HUDEP-2 (cell line): Measurements from ENCODE around the gene SLC1A4.
A peak's percentile ranks its signal among the peaks of the same experiment; 100 is the strongest.
"Not testable (repeated sequence)": the region's sequence is repeated elsewhere in the genome, so short reads cannot be mapped to it uniquely, and the experiment has no call there.

Experiments
- DNase-seq, 76 experiments: peaks; one replicate each; lab custom pipeline; 2025; ENCODE audit not compliant: unreplicated experiment in 76 of 76; lab: John Stamatoyannopoulos, UW

Gene SLC1A4

DNA sequence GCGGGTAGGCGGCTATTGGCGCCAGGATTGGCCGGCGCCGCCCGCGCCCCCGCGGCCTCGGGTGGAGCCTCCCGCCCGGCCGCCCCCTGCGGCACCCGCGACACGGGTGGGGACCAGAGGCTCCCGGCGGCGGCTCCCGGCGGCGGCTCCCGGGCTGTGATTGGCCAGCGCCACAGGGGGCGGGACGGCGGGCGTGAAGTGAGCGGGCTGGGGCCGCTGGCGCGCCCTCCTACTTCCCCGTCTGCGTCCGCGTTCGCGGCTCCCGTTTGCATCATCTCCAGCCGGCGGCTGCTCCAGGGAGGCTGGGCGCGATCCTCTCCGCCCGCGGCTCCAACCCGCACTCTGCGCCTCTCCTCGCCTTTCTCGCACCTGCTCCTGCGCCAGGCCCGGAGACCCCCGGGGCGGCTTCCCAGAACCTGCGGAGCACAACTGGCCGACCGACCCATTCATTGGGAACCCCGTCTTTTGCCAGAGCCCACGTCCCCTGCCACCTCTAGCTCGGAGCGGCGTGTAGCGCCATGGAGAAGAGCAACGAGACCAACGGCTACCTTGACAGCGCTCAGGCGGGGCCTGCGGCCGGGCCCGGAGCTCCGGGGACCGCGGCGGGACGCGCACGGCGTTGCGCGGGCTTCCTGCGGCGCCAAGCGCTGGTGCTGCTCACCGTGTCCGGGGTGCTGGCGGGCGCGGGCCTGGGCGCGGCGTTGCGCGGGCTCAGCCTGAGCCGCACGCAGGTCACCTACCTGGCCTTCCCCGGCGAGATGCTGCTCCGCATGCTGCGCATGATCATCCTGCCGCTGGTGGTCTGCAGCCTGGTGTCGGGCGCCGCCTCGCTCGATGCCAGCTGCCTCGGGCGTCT lies at the start of gene SLC1A4:
SLC1A4 (plus strand) TSS at position 274 of the 856 bp plus-strand sequence; CDS start at position 519, 245 bp downstream.
- peak in 71 of 76 experiments; percentile 17 to 87 (median 62) for DNase-seq

DNA sequence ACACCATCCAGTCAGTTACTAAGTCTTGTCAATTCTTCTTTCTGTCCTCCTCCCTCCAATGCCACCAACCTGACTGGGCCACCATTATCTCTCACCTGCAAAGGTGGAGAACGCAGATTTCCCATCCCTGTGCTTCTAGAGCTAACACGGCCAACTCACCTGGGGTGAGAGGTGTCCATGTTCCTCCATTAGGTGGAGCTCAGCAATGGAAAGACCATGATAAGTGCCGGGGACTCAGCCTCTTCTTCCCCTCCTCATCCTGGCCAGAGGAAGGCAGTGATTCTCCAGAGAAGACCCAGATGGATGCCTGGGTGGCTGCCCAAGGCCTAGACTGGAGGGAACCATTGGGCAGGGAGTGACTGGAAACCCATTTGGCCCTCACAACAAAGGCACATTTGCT lies 48.1 kb upstream of the SLC1A4 start:
- no peak for DNase-seq

DNA sequence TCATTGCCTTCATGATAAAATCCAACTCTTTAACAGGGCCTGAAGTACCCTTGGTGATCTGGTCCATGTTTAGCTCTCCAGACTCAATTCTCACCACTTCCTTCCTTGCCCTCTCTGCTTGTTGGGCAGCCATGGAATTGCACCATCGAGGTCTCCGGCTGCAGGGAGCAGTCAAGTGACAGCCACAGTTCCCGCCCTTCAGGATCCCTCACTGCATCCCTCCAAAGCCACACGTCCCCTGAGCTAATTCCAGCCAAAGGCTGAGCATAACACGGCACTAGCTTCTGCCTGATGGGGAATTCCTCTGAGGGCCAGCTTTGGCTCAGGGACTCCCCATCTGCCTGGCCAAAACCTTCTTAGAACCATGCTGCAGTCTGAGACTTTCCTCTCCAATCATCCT lies 47.4 kb upstream of the SLC1A4 start:
- DNase-seq, result no peak

DNA sequence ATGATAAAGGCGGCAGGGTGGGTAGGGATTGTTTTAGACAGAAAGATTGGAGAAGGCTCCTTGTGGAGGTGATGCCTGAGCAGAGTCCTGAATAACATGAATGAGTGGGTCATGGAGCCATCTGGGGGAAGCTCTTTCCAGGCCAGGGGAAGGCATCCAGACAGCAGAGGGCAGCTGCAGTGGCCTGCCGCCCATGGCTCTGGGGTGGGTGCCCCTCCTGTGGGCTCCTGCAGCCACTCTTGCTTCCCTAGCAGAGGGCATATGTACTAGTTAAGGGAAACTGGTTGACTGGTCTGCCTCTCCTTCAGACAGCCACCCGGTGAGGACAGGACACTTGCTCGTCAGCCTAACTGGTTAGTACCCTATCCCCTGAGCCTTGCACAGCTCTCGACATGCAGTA lies 46.5 kb upstream of the SLC1A4 start:
- DNase-seq, result no peak

DNA sequence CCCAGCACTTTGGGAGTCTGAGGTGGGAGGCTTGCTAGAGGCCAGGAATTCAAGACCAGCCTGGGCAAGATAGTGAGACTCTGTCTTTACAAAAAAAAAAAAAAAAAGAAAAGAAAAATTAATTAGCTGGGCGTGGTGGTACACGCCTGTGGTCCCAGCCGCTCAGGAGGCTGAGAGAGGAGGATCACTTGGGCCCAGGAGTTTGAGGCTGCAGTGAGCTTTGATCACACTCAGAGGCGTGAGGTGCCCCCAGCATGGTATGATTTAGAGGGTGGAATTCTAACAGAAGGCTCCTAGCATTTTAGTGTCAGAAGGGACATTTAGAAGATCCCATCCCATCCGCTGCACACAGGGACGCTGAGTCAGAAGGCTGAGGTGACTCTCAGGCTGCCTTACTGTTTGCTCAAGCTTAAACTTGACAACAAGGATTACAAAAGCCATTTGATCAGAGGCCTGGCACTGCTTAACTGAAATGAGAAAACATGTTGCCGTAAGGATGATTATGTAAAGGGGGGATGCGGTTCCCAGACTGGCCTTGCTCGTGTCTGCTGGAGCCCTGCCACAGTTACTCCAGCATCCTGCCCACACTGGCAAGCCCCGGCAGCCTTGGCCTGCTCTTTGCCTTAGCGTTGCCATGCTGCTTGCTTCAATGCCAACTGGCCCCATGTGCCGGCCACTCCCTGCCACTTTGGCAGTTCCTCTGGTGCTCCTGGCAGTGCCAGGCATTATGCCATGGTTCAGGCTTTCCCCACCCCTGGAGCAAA lies 45.6 kb upstream of the SLC1A4 start:
- DNase-seq, result no peak

DNA sequence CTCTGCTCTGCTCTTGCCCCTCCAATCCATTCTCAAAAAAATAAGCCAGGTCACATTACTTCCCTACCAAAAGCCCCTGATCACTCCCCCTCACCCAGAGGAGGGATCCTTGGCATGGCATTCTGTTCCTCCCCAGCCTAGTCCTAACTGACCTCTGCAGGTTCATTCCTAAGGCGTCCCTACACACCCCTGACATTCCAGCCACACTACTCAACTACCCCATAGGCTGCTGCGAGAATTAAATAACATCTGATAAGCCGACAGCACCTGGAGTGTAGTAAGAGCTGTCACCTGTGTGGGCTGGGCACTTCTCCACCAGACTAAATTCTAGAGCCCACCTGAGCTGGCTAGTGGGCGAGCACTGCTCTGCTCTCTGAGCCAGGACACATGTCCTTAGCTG lies 44.7 kb upstream of the SLC1A4 start:
- no peak for DNase-seq

DNA sequence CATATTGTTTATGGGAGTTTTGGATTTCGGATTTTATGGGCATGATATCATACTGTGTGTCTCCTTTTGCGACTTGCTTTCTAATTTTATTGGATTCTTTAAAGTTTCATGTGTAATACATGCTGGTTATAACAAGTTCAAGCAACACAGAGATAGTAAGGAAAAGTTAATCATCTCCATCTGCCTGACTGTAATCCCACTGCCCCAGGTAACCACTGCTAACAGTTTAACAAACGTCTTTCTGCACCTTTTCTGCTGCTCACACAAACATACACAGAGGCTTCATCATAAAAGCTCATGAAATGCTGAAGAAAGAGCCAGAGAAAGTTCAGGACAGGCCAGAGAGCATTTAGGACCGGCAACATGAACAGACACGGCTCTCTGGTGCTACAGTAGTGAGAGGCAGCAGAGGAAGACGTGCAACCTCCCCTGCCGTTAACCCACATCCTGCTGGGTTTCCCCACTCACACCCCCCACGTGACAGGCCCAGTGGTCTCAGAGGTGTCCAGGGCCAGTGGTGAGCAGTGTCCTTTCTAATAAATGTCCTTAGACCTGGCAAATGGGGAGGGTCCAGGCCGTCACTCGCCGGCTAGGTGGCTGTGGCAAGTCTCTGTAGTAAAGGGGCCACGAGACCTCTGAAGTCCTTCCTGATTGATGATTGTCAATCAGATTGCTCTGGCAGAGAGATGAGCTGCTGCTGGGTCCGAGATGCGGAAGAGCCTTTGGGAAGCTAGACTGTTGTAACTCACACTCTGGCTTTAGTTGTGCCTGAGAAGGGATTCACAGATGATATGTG lies 43.0 kb upstream of the SLC1A4 start:
- no peak for DNase-seq

DNA sequence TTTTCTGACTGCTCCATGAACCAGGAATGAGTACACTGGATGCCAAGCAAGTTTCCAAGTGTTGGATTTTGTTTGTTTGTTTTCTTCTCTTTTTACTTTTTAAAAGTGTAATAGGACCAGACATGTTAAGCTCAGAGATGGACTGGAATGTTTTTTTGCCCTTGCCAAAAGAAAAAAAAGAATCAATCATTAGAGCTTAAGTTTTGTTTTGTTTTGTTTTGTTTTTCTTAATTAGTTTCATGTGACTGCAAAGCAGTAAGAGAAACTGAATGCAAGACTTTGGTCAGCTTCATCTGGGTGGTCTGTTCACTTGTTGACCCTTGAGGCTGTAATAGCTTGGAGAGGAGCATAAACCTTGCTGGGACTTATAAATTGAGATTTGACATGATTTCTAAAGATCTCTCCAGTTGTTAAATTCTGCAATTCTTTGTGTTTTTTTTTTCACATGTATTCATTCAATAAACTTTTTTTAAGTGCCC lies 42.4 kb upstream of the SLC1A4 start:
- DNase-seq, result no peak

DNA sequence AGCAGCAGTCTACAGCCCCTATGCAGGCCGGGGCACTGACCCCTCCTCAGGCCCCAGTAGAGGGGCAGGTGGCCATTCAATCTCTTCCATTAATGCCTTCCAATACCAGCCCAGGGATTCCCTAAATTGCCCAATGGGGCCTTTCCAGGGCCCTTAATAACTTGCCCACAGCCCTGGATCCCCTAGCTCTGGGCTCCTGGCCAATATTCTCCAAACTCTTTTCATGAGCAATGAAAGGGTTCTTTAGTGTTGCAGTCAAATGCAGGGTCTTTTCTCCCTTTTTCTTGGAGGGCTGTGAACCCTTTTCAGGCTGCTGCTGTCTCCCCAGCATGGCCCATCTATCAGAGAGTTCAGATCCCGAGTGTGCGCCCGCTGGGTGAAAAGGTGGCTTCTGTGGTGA lies 41.3 kb upstream of the SLC1A4 start:
- DNase-seq, result no peak

DNA sequence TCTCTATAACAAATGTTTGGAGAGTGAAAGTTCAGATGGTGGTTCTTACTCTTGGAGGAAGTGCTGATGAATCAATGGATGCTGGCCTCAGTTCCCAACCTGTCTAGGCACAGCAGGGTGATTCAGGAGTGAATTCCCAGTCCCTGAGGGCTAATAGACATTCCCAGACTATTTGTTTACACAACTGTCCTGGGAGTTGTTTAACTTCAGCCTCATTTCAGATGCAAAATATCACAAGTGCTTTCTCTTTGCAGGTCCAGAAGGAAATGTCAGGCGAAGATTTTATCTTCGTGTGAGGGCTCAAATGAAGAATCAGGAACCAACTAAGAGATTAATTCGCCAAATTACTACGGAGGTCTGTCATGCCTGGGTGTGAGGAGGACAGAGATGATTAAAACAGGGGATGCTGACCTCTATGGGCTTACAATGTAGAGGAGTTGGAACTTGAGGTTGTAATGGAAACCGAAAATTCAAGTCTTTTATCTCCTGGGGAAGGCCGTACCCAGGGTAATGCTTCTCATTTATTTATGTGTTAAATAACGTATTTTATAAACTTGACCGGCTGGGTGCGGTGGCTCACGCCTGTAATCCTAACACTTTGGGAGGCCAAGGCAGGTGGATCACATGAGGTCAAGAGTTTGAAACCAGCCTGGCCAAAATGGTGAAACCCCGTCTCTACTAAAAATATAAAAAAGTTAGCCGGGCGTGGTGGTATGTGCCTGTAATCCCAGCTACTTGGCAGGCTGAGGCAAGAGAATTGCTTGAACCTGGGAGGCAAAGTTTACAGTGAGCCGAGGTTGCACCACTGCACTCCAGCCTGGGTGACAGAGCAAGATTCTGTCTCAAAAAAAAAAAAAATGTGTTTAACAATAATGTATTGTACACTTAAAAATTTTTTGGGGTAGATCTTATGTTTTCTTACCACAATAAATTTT lies 38.7 kb upstream of the SLC1A4 start:
- no peak for DNase-seq

DNA sequence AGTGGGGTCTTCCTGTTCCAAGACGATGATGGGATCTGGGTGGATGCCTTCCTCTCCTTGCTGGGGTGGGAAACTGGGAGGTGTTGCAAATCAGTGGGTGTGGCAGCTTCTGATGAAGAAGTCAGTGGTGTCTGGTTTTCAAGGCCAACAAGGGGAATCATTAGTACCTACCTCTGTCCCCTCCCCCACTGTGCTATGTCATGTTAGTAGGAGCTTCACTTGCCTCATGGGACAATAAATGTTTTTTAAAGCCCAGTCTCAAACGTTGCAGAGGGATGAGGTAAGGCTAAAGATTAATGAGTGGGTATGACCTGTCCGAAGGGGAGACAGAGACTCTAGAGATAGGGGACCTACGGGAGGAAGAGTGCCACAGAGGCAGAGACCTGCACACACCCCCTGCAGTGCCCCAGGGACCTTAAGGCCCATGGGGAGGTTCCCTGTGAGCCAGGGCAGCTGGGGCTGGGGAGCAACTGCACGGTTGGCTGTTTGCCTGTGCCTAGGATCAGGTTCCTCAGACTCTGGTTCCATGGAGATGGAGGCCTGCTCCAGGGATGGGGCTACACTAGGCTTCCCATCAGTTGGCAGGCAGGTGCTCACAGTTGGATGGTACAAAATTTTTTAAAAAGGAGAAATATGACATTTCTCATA lies 37.8 kb upstream of the SLC1A4 start:
- DNase-seq, result no peak

DNA sequence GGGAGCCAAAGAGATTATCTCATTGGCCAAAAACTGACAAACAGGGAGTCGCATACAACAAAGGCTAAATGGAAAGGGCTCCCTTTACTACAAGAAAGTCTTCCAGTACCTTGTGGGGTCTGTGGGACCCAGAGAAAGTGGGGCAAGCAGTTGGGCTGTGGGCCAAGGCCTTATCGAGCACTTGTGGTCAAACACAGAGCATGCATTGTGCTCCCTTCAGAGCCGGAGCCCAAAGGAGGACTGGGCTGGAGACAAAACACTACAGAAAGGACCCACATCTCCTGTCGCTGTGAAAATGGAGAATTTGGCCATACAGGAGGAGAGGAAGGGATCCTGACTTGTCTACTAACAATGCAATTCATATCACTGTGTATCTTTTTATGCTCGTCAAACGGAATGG lies 37.1 kb upstream of the SLC1A4 start:
- no peak for DNase-seq

DNA sequence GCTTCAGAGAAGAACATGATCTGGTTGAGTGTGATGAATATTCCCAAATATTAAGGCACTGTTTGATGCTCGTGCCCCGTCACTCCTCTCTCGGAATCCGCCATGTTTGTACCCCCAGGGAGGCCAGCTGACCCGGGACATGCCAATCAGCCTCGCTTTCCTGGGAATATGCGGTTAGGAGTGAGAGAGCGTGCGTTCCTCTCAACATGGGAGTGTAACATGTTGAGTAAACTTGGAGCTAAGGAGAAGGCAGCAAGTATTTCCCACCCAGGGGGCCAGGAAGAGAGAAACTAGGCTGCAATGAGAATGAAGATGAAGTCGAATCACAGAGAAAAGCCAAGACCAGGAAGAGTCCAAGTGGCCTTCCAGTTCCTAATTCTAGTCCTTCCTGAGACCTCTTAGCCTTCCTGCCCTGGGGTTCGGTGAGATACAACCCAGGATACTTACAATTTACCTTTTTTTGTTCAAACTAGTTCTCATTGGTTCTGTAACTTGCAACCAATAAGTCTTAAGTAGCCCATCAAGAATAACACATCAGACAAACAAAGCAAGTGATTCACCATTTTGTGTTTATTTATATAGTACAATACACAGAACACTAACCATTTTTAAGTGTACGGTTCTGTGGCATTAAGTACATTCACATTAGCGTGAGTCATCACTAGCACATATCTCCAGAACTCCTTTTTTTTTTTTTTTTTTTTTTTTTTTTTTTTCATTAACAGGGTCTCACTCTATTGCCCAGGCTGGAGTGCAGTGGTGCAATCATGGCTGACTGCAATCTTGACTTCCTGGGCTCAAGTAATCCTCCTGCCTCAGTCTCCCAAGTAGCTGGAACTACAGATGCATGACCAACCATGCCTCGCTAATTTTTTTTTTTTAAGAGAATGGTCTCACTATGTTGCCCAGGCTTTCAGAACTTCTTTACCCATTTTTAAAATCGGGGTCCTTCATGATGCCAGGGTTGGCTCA lies 36.4 kb upstream of the SLC1A4 start:
- no peak for DNase-seq

DNA sequence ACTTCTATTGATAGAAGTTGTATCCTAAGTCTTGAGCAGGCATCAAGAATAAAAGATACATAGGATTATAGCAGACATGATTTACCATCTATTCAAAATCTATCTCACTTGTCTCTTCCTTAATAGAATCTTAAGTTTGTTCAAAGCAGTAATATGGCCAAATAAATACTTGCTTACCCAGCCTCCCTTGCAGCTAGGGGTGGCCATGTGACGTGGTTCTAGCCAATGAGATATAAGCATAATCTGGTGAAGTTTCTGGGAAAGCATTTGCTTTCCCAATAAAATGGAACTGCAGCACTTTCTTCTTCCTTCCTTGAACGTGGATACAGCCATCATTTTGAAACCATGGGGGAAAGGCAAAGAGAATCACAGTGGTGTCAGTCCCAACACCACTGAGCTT lies 33.7 kb upstream of the SLC1A4 start:
- DNase-seq, result no peak

DNA sequence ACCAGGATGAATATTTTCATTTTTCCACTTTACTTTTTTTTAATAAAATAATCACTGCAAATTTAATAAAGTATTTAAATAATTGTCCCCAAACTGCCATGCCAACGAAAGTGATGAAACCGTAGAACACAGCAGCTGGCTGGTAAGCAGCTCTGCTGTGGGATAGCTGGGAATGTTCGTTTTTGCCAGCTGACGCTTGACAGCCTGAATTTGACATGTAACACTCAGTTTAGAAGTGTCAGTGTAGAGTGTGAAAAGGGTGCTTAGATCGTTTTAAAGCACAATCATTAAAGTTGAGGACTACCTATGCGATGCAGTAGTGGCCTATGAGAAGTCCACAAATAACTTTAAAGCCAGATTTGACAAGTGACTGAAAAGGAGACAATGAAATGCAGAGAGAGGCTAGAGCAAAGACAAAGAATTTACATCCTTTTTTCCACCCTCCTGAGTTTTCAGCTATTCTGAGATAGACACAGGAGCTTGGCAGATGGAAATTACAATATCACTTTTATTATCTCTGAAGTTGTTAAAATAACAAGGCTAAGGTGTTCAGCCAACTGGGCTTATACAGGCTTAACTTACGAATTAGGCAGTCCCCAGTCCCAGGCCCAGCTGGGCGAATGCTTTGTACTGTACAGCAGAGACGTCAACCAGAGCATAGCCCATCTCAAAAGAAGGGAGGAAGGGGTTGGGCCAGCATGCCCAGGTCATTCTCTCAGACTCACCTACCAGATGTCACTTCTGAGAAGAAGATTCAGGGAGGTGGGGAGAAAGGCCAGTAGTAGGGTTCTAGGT lies 31.9 kb upstream of the SLC1A4 start:
- no peak for DNase-seq

DNA sequence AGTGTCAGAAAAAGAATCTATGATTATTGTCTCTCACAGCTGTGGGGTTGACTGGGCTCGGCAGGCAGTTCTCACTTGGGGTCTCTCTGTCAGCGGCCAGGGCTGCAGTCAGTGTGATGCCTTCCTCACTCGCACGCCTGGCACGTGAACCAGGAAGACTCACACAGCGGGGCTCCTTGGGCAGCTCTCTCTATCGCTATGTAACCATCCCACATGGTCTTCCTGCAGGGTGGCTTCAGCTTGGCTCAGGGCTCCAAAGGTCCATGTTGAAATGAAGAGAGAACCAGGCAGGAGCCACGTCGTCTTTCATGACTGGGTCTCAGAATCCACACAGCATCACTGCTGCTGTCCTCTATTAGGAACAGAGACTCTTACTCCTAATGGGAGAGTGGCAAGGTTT lies 30.6 kb upstream of the SLC1A4 start:
- DNase-seq, result no peak

DNA sequence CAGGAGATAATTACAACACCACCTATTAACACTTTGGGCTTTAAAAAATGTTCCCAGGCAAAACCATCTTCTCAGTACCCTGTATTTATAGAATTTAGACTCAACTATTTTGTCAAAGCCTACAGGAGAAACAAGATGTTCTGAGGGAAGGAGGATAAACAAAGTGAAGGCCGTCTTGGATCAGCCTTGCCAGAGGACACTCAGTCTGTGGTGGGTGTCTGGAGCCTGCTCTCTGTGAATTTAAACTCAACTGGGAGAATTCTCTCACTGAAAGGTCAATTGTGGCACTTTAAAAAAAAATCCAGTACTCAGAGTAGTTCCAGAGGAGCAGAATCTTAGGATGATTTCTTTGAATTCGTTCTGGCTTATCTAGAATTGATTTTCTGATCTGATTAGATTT lies 28.4 kb upstream of the SLC1A4 start:
- no peak for DNase-seq

DNA sequence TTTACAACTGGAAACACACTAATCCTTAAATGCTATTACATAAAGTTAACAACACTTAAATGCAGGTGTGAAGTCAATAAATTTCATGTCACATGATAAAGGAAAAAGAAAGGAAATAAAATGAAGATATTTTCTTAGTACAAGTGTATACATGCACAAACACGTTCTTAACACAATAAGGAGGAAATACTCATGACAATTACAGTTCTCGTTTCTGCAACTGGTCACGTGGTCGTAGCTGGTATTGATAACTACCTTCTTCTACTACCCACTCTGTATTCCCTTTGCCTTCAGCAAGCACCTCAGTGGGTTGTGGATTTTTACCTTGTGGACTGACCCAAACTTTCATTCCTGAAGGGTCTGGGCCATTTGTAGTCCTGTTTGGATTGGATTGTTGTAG lies 26.1 kb upstream of the SLC1A4 start:
- DNase-seq, result not testable (repeated sequence)
